ENCODE measurements around the gene DTL.

DTL gene

GRCh38 chr1:212060632-212061472 lies 25.3 kb downstream of the DTL start:
- H3K4me3 ChIP-seq (replicated peaks; ENCODE audit: low read depth, low read length): no peak overlapping the region
- H3K36me3 ChIP-seq (ENCODE audit: control insufficient read depth, insufficient read depth, low read length): peaks cover 4% of the 10 kb centered on the region
- DNase-seq (ENCODE audit: extremely low read depth, insufficient read length): no peak
- no peaks in the 10 kb centered on the region for H3K27me3 ChIP-seq (replicated peaks; ENCODE audit: control insufficient read depth, insufficient read depth, low read length)
- TF ChIP-seq, protein P1, sequence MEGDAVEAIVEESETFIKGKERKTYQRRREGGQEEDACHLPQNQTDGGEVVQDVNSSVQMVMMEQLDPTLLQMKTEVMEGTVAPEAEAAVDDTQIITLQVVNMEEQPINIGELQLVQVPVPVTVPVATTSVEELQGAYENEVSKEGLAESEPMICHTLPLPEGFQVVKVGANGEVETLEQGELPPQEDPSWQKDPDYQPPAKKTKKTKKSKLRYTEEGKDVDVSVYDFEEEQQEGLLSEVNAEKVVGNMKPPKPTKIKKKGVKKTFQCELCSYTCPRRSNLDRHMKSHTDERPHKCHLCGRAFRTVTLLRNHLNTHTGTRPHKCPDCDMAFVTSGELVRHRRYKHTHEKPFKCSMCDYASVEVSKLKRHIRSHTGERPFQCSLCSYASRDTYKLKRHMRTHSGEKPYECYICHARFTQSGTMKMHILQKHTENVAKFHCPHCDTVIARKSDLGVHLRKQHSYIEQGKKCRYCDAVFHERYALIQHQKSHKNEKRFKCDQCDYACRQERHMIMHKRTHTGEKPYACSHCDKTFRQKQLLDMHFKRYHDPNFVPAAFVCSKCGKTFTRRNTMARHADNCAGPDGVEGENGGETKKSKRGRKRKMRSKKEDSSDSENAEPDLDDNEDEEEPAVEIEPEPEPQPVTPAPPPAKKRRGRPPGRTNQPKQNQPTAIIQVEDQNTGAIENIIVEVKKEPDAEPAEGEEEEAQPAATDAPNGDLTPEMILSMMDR (IDR thresholded peaks at IDR 0.05; ENCODE audit: insufficient read depth, low read length, poor library complexity, severe bottlenecking): no peak

- no peak for DNase-seq (ENCODE audit: extremely low read depth, insufficient read length)
- TF ChIP-seq, protein P1 (IDR thresholded peaks at IDR 0.05; ENCODE audit: insufficient read depth, low read length, poor library complexity, severe bottlenecking): peak; percentile 47
- Histone ChIP-seq H3K27me3 (replicated peaks; ENCODE audit: control insufficient read depth, insufficient read depth, low read length) (no peaks in the 10 kb centered on the region), H3K36me3 (ENCODE audit: control insufficient read depth, insufficient read depth, low read length) (no peaks in the 10 kb centered on the region; the same call in 1 of the 2 replicates), H3K4me3 (replicated peaks; ENCODE audit: low read depth, low read length) (no peak overlapping the region)
These were observed 27.4 kb downstream of the DTL start for GRCh38 chr1:212062832-212063438.

- H3K4me3 ChIP-seq (replicated peaks; ENCODE audit: low read depth, low read length): no peak overlapping the region
- DNase-seq (ENCODE audit: extremely low read depth, insufficient read length): no peak
- TF ChIP-seq, protein P1 (IDR thresholded peaks at IDR 0.05; ENCODE audit: insufficient read depth, low read length, poor library complexity, severe bottlenecking): no peak
- no peaks in the 10 kb centered on the region for H3K27me3 ChIP-seq (replicated peaks; ENCODE audit: control insufficient read depth, insufficient read depth, low read length)
- peaks cover 2% of the 10 kb centered on the region for H3K36me3 ChIP-seq (ENCODE audit: control insufficient read depth, insufficient read depth, low read length)
These were observed 32.2 kb downstream of the DTL start for GRCh38 chr1:212067787-212068186.

DNA sequence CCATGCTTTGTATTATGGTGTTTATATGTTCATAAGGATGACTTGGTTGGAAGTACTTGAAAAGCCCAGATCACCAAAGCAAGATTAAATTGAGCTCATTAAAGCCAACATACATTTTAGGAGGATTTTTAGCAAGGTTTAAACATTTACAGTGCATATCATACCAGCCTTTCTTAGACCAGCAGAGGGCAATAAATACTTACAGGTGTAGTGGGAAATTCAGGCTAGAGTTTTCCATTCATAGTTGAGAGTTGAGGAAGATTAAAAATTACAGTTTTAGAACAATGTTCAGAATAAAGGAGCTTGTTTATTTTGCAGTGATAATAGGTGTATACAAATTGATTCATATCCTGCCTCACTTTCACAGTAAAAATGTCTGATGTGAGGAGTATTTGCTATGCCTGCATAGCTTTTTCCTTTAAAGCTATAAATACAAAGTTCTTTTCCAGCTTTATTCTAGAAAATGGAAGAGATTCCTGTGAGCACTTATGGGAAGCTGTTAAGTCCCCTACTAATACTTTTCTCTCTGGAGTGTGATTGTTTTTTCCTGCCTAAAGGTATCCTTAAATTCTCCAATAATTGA lies 35.3 kb downstream of the DTL start:
- peaks cover 2% of the 10 kb centered on the region for H3K36me3 ChIP-seq (ENCODE audit: control insufficient read depth, insufficient read depth, low read length)

DNA sequence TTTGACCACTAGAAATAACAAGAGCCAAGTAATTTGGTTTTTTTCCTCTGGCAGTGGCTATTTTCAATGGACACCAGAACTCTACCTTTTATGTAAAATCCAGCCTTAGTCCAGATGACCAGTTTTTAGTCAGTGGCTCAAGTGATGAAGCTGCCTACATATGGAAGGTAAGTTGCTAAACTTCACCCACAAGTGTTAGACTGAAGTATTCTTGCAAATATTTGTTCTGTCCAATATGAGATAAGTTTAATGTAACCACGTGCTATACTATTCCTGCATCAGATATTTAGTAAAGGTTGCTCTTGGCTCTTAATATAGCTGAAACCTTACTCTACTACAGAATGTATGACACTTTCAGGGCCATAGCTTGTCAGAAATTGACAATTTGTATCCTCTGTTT lies 36.5 kb downstream of the DTL start:
- Histone ChIP-seq H3K36me3 (ENCODE audit: control insufficient read depth, insufficient read depth, low read length) (peaks cover 2% of the 10 kb centered on the region), H3K27me3 (replicated peaks; ENCODE audit: control insufficient read depth, insufficient read depth, low read length) (no peaks in the 10 kb centered on the region), H3K4me3 (replicated peaks; ENCODE audit: low read depth, low read length) (no peak overlapping the region)
- no peak for DNase-seq (ENCODE audit: extremely low read depth, insufficient read length)
- TF ChIP-seq, protein P1 (IDR thresholded peaks at IDR 0.05; ENCODE audit: insufficient read depth, low read length, poor library complexity, severe bottlenecking): no peak

More for the DNA sequence above, 35.3 kb downstream of the DTL start:
- DNase-seq (ENCODE audit: extremely low read depth, insufficient read length): no peak
- TF ChIP-seq, protein P1 (IDR thresholded peaks at IDR 0.05; ENCODE audit: insufficient read depth, low read length, poor library complexity, severe bottlenecking): peak; percentile 55
- no peaks in the 10 kb centered on the region for H3K27me3 ChIP-seq (replicated peaks; ENCODE audit: control insufficient read depth, insufficient read depth, low read length)
- no peak overlapping the region for H3K4me3 ChIP-seq (replicated peaks; ENCODE audit: low read depth, low read length)

Measured in GM06990 (cell line).